HepG2 (cell line): Measurements from ENCODE around the gene ACAP3. TPM values are rescaled to one million over a fixed set of nuclear protein-coding genes. Genes with fewer than 3 reads are reported as not detected.

ENCODE experiments used
- ATAC-seq: fragments of 200-7000 bp; cut with Tn5 transposase; 3 replicates; pipeline ENCODE4 v1.9.1; 2020; ENCODE audit warnings: mild to moderate bottlenecking, moderate library complexity
- BruUV-seq: library from RNA; stranded (reverse); fragments of 400-500 nt; replicated peaks from 2 replicates; lab custom pipeline; 2021; lab: Mats Ljungman, UMichigan
- CTCF ChIA-PET: fragments of 300-600 bp; formaldehyde crosslinking; extraction: SDS; loops from one replicate; lab custom pipeline; 2021; ENCODE audit warnings: low total read pairs, inconsistent platforms, low intra/inter-chr PET ratio; lab: Yijun Ruan, JAX
- POLR2A ChIA-PET: fragments of 350-600 bp; sonication (Branson Sonifier 250); formaldehyde crosslinking; loops from one replicate; lab custom pipeline; 2020; ENCODE audit warnings: antibody characterized with exemption, inconsistent platforms; lab: Yijun Ruan, JAX
- DNase-seq: peaks from one replicate; pipeline ENCODE4 v3.0.0-alpha.2; 2015; ENCODE audit warnings: low spot score
- FAIRE-seq: peaks from 3 replicates; lab custom pipeline; 2011; peaks lifted over from hg19 to GRCh38; lab: Jason Lieb, UNC
- H2AFZ ChIP-seq: one replicate; pipeline ENCODE4 v1.6.1; 2011; ENCODE audit warnings: low read length, inconsistent platforms
- H3K27ac ChIP-seq: fragments of 300-600 bp; 3 replicates; pipeline ENCODE4 v1.8.0; 2011; ENCODE audit warnings: mixed run types, mild to moderate bottlenecking, mixed read lengths, low read length, inconsistent platforms; ENCODE audit not compliant: insufficient read depth; ENCODE audit errors: extremely low read length
- H3K27me3 ChIP-seq, 2 experiments: fragments of 200-600 bp in 1 of 2; 2 replicates in 1 of 2; 3 replicates in 1 of 2; pipeline versions ENCODE4 v1.6.0 to v1.8.0; 2011; ENCODE audit warnings: low read length in 2 of 2, mild to moderate bottlenecking in 2 of 2, moderate library complexity in 2 of 2, inconsistent platforms in 1 of 2; ENCODE audit not compliant: insufficient read depth in 2 of 2, control insufficient read depth in 1 of 2
- H3K36me3 ChIP-seq, 2 experiments: fragments of 200-600 bp in 1 of 2; replicated peaks in 1 of 2; 2 replicates in 1 of 2; 3 replicates in 1 of 2; pipeline versions ENCODE4 v1.5.1 to v1.8.0; 2011; ENCODE audit warnings: low read length in 2 of 2, inconsistent platforms in 1 of 2; ENCODE audit not compliant: insufficient read depth in 2 of 2, control insufficient read depth in 1 of 2
- H3K4me1 ChIP-seq: 2 replicates; pipeline ENCODE4 v1.5.1; 2012; ENCODE audit warnings: low read length, inconsistent platforms; ENCODE audit not compliant: insufficient read depth
- H3K4me2 ChIP-seq: 2 replicates; pipeline ENCODE4 v1.6.0; 2011; ENCODE audit warnings: low read depth, low read length, inconsistent platforms
- H3K4me3 ChIP-seq, 3 experiments: fragments of 200-600 bp in 1 of 3; sonication (generic), shearing (Covaris generic) in 1 of 3; replicated peaks in 1 of 3; 2 replicates each; pipeline ENCODE4 v1.5.1; 2011 to 2016; ENCODE audit warnings: low read length in 3 of 3, inconsistent platforms in 2 of 3, low read depth in 2 of 3, mild to moderate bottlenecking in 2 of 3, control low read depth in 1 of 3, mixed read lengths in 1 of 3; ENCODE audit not compliant: insufficient read depth in 1 of 3
- H3K79me2 ChIP-seq: one replicate; pipeline ENCODE4 v1.6.1; 2011; ENCODE audit warnings: low read length, inconsistent platforms; ENCODE audit not compliant: insufficient read depth
- H3K9ac ChIP-seq: 2 replicates; pipeline ENCODE4 v1.6.0; 2011; ENCODE audit warnings: mild to moderate bottlenecking, low read depth, low read length, inconsistent platforms; ENCODE audit not compliant: insufficient read depth
- H3K9me3 ChIP-seq: 2 replicates; pipeline ENCODE4 v1.5.1; 2012; ENCODE audit warnings: mild to moderate bottlenecking, low read length
- H4K20me1 ChIP-seq: 2 replicates; pipeline ENCODE4 v1.6.0; 2011; ENCODE audit warnings: inconsistent platforms, mild to moderate bottlenecking, low read length, moderate library complexity; ENCODE audit not compliant: insufficient read depth
- AGO1 ChIP-seq: fragments of 200-400 bp; formaldehyde crosslinking; IDR thresholded peaks from 2 replicates; pipeline ENCODE4 v1.6.1; 2017; ENCODE audit warnings: mild to moderate bottlenecking, low read depth, low read length, moderate library complexity; ENCODE audit not compliant: poor library complexity, severe bottlenecking
- AKAP8 ChIP-seq: sonication (generic); formaldehyde crosslinking; IDR thresholded peaks from 2 replicates; pipeline ENCODE4 v1.5.1; 2020; ENCODE audit warnings: mild to moderate bottlenecking, missing genetic modification reagents
- NONO ChIP-seq, 2 experiments: fragments of 450-650 bp in 1 of 2; sonication (generic) in 1 of 2; formaldehyde crosslinking in 1 of 2; IDR thresholded peaks in 1 of 2; conservative IDR thresholded peaks in 1 of 2; 2 replicates each; pipeline versions ENCODE4 v1.6.1 to v1.8.0; 2017 to 2022; ENCODE audit warnings: mild to moderate bottlenecking in 1 of 2, missing genetic modification reagents in 1 of 2, moderate library complexity in 1 of 2
- TEAD3 ChIP-seq: optimal IDR thresholded peaks from 2 replicates; pipeline ENCODE3; 2016; ENCODE audit warnings: borderline replicate concordance
- YEATS2 ChIP-seq: sonication (generic); formaldehyde crosslinking; IDR thresholded peaks from 2 replicates; pipeline ENCODE4 v1.4.0; 2020; ENCODE audit warnings: missing genetic modification reagents, borderline replicate concordance
- ZBTB38 ChIP-seq: sonication (generic); formaldehyde crosslinking; IDR thresholded peaks from 2 replicates; pipeline ENCODE4 v1.5.1; 2020; ENCODE audit warnings: mild to moderate bottlenecking, missing genetic modification reagents
- ZNF574 ChIP-seq: sonication (generic); formaldehyde crosslinking; IDR thresholded peaks from 2 replicates; pipeline ENCODE4 v1.4.0; 2020; ENCODE audit warnings: missing genetic modification reagents
- ZNF589 ChIP-seq: sonication (generic); formaldehyde crosslinking; conservative IDR thresholded peaks from 2 replicates; pipeline ENCODE4 v1.8.0; 2022; ENCODE audit warnings: mild to moderate bottlenecking, moderate library complexity, missing genetic modification reagents
- WGBS: methylation state at CpG from one replicate; pipeline ENCODE4 v1.1.6; 2017; ENCODE audit warnings: low lambda C conversion rate; 5-methylcytosine and 5-hydroxymethylcytosine counted together
- in situ Hi-C: cut with HindIII; loops from 2 replicates; pipeline ENCODE4 v1.10.0; 2017; ENCODE audit warnings: low pct_unique_long_range_greater_than_20kb; ENCODE audit not compliant: extremely low pct_ligation_motif_present
- intact Hi-C: fragments of 100-400 bp; cut with micrococcal nuclease; formaldehyde crosslinking; loops from one replicate; pipeline ENCODE4 v1.10.0; 2022; ENCODE audit not compliant: unreplicated experiment
- polyA plus RNA-seq, 8 experiments: library from polyadenylated mRNA; depleted of rRNA in 3 of 8; stranded (reverse) in 7 of 8; unstranded in 1 of 8; fragments of >200 nt; fragmentation: Illumina TruSeq in 4 of 8; extraction: Trizol in 4 of 8; gene quantifications; 2 replicates each; pipeline versions ENCODE4 v1.2.1 to v1.2.3, GENCODE V29; 2011 to 2016; ENCODE audit warnings: low read depth in 4 of 8, missing spikeins in 1 of 8, mixed read lengths in 1 of 8; ENCODE audit not compliant: insufficient read depth in 1 of 8
- total RNA-seq, 5 experiments: library from RNA; depleted of rRNA; stranded (reverse); fragments of >200 nt; fragmentation: Illumina TruSeq; extraction: Trizol; gene quantifications; 2 replicates each; pipeline ENCODE4 v1.2.3, GENCODE V29; 2016; ENCODE audit warnings: low read depth in 1 of 5
- TF ChIP-seq, protein P1 (sequence below): sonication (generic); formaldehyde crosslinking; IDR thresholded peaks from 2 replicates; pipeline ENCODE4 v1.4.0; 2020; ENCODE audit warnings: missing genetic modification reagents, mild to moderate bottlenecking, borderline replicate concordance

Gene ACAP3
- total and polyA plus RNA-seq, 2 of the 13 experiments (the other 11 are each of a cell fraction or from before 2014, with no cell fraction given) = 29.4 to 50.8 TPM

- TF ChIP-seq NONO (IDR thresholded peaks at IDR 0.05) (no peak), NONO (CRISPR knock-in tag; conservative IDR thresholded peaks at IDR 0.05) (0 out of 2 replicates have a peak, but pooled peaks have one; percentile 5), ZNF589 (CRISPR knock-in tag) (no peak), TEAD3 (CRISPR knock-in tag) (peak; percentile 13), ZBTB38 (CRISPR knock-in tag) (peak; percentile 41; the same call in 1 of the 2 replicates), AGO1 (peak; percentile 88), AKAP8 (peak; percentile 96), YEATS2 (CRISPR knock-in tag) (no peak)
- TF ChIP-seq, protein P1, sequence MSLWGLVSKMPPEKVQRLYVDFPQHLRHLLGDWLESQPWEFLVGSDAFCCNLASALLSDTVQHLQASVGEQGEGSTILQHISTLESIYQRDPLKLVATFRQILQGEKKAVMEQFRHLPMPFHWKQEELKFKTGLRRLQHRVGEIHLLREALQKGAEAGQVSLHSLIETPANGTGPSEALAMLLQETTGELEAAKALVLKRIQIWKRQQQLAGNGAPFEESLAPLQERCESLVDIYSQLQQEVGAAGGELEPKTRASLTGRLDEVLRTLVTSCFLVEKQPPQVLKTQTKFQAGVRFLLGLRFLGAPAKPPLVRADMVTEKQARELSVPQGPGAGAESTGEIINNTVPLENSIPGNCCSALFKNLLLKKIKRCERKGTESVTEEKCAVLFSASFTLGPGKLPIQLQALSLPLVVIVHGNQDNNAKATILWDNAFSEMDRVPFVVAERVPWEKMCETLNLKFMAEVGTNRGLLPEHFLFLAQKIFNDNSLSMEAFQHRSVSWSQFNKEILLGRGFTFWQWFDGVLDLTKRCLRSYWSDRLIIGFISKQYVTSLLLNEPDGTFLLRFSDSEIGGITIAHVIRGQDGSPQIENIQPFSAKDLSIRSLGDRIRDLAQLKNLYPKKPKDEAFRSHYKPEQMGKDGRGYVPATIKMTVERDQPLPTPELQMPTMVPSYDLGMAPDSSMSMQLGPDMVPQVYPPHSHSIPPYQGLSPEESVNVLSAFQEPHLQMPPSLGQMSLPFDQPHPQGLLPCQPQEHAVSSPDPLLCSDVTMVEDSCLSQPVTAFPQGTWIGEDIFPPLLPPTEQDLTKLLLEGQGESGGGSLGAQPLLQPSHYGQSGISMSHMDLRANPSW (CRISPR knock-in tag) = no peak
Measured at GRCh38 chr1:1243807-1244191, 63.9 kb downstream of the ACAP3 start (continued).

GRCh38 chr1:1243266-1243660, 64.5 kb downstream of the ACAP3 start:
- intact Hi-C loops (no loop called here), in situ Hi-C loops (no loop called here)
- Histone ChIP-seq H3K27me3 (no peaks in the 10 kb centered on the region), H3K4me2 (no peak overlapping the region), H3K4me1 (peaks cover 37% of the 10 kb centered on the region), H4K20me1 (no peaks in the 10 kb centered on the region), H3K4me3 (no peak overlapping the region), H3K9ac (no peak overlapping the region), H2AFZ (no peak overlapping the region), H3K79me2 (no peaks in the 10 kb centered on the region), H3K36me3 (no peaks in the 10 kb centered on the region), H3K27ac (no peak overlapping the region), H3K9me3 (no peaks in the 10 kb centered on the region)
- FAIRE-seq (no peak), DNase-seq (no peak), ATAC-seq (no peak)
- 96% methylated on average over 5 of the region's 23 CpGs for WGBS
- peak; percentile 8 for TF ChIP-seq AGO1
- TF ChIP-seq ZNF574 (CRISPR knock-in tag) = no peak
- ChIA-PET POLR2A (no interaction called here), CTCF (no interaction called here)
- BruUV-seq = no TSS peak
